Gastrocnemius medialis (tissue), 4 donors: Measurements from ENCODE around the gene ELOVL4.

Experiments used
- CTCF ChIP-seq, 5 experiments: fragments of 450-650 bp in 3 of 5; fragments of 200-600 bp in 2 of 5; sonication (generic) in 2 of 5; IDR thresholded peaks in 4 of 5; conservative IDR thresholded peaks in 1 of 5; 1 replicate in 4 of 5; 2 replicates in 1 of 5; pipeline ENCODE4 v1.5.1; 2016 to 2019; ENCODE audit warnings: antibody characterized with exemption in 5 of 5, mild to moderate bottlenecking in 3 of 5, moderate library complexity in 3 of 5
- POLR2A ChIP-seq, 2 donors: fragments of 450-650 bp; IDR thresholded peaks; one replicate each; pipeline ENCODE4 v1.6.1; 2017; ENCODE audit warnings: antibody characterized with exemption in 2 of 2, mild to moderate bottlenecking in 2 of 2, moderate library complexity in 2 of 2

- no peak for TF ChIP-seq CTCF (IDR thresholded peaks at IDR 0.05 in 4 of 5, conservative IDR thresholded peaks at IDR 0.05 in 1 of 5)
- no peak for TF ChIP-seq POLR2A (IDR thresholded peaks at IDR 0.05)
These were observed 24.1 kb downstream of the ELOVL4 start for GRCh38 chr6:79923270-79923669.
